ENCODE data around the gene MAST4. TPM values are rescaled to one million over a fixed set of nuclear protein-coding genes. Genes with fewer than 3 reads are reported as not detected.

Gene MAST4
- total RNA-seq, 1 donor from 2014 or later = 0.99 TPM

GRCh38 chr5:67082941-67083340, 486.7 kb downstream of the MAST4 start:
- Histone ChIP-seq H3K4me1 (no peaks in the 10 kb centered on the region), H2AFZ (replicated peaks) (no peak overlapping the region), H3K4me3 (no peak overlapping the region), H3K27me3 (no peaks in the 10 kb centered on the region), H4K20me1 (ENCODE audit: low read depth) (no peaks in the 10 kb centered on the region), H3K36me3 (no peaks in the 10 kb centered on the region), H3K27ac (no peak overlapping the region), H3K79me2 (ENCODE audit: low read depth) (no peaks in the 10 kb centered on the region), H3K9me3 (ENCODE audit: low read depth) (no peaks in the 10 kb centered on the region), H3F3A (ENCODE audit: low read depth) (no peaks in the 10 kb centered on the region), H3K4me2 (no peak overlapping the region), H3K9ac (no peak overlapping the region)
- DNase-seq (ENCODE audit: low spot score) = no peak
- Mint-ChIP-seq H3K36me3 (no peaks in the 10 kb centered on the region), H3K27ac (no peak overlapping the region), H3K27me3 (ENCODE audit: insufficient read depth, low read depth) (no peaks in the 10 kb centered on the region), H3K4me1 (peaks cover 7% of the 10 kb centered on the region), H3K9me3 (no peaks in the 10 kb centered on the region), H3K4me3 (no peak overlapping the region)
- TF ChIP-seq EZH2 (IDR thresholded peaks at IDR 0.05) = no peak
- TF ChIP-seq EZH2phosphoT487 (IDR thresholded peaks at IDR 0.05) = no peak
- no peak for TF ChIP-seq CTCF (IDR thresholded peaks at IDR 0.05)

- Histone ChIP-seq H3F3A (ENCODE audit: low read depth) (no peaks in the 10 kb centered on the region), H3K27me3 (no peaks in the 10 kb centered on the region), H4K20me1 (ENCODE audit: low read depth) (no peaks in the 10 kb centered on the region), H3K36me3 (no peaks in the 10 kb centered on the region), H3K4me3 (no peak overlapping the region), H3K9ac (no peak overlapping the region), H3K4me1 (peaks cover 8% of the 10 kb centered on the region), H3K9me3 (ENCODE audit: low read depth) (no peaks in the 10 kb centered on the region), H3K27ac (no peak overlapping the region), H3K79me2 (ENCODE audit: low read depth) (no peaks in the 10 kb centered on the region), H3K4me2 (no peak overlapping the region), H2AFZ (replicated peaks) (no peak overlapping the region)
- Mint-ChIP-seq H3K9me3 (no peaks in the 10 kb centered on the region), H3K4me1 (peaks cover 14% of the 10 kb centered on the region), H3K27me3 (ENCODE audit: insufficient read depth, low read depth) (no peaks in the 10 kb centered on the region), H3K4me3 (no peak overlapping the region), H3K36me3 (peaks cover 1% of the 10 kb centered on the region), H3K27ac (no peak overlapping the region)
- no peak for DNase-seq (ENCODE audit: low spot score)
- TF ChIP-seq EZH2 (IDR thresholded peaks at IDR 0.05) (no peak), EZH2phosphoT487 (IDR thresholded peaks at IDR 0.05) (no peak), CTCF (IDR thresholded peaks at IDR 0.05) (no peak)
Measured at GRCh38 chr5:67085616-67086015, 489.4 kb downstream of the MAST4 start.

- no peak overlapping the region for H3K4me3 ChIP-seq
- peak overlapping the region; percentile 12 for H2AFZ ChIP-seq (replicated peaks)
- no peak overlapping the region for H3K27ac ChIP-seq
- H3K9ac ChIP-seq = no peak overlapping the region
- Mint-ChIP-seq H3K4me3 (no peak overlapping the region), H3K4me1 (peaks cover 31% of the 10 kb centered on the region), H3K27me3 (ENCODE audit: insufficient read depth, low read depth) (no peaks in the 10 kb centered on the region), H3K9me3 (no peaks in the 10 kb centered on the region), H3K36me3 (peaks cover 2% of the 10 kb centered on the region), H3K27ac (no peak overlapping the region)
- TF ChIP-seq CTCF (IDR thresholded peaks at IDR 0.05) = no peak
- TF ChIP-seq EZH2phosphoT487 (IDR thresholded peaks at IDR 0.05) = no peak
- TF ChIP-seq EZH2 (IDR thresholded peaks at IDR 0.05) = no peak
- H3K9me3 ChIP-seq (ENCODE audit: low read depth) = no peaks in the 10 kb centered on the region
- no peaks in the 10 kb centered on the region for H4K20me1 ChIP-seq (ENCODE audit: low read depth)
- DNase-seq (ENCODE audit: low spot score) = peak; percentile 31
- peaks cover 4% of the 10 kb centered on the region for H3F3A ChIP-seq (ENCODE audit: low read depth)
- peaks cover 23% of the 10 kb centered on the region for H3K4me1 ChIP-seq
- H3K36me3 ChIP-seq = no peaks in the 10 kb centered on the region
- no peaks in the 10 kb centered on the region for H3K79me2 ChIP-seq (ENCODE audit: low read depth)
- no peaks in the 10 kb centered on the region for H3K27me3 ChIP-seq
- no peak overlapping the region for H3K4me2 ChIP-seq
Measured at GRCh38 chr5:67089200-67089725, 493.1 kb downstream of the MAST4 start.

Data from neural progenitor cell (in vitro differentiated cells).